Measurements from ENCODE around the gene GRM3. TPM values are rescaled to one million over a fixed set of nuclear protein-coding genes. Genes with fewer than 3 reads are reported as not detected.

Gene GRM3
- total RNA-seq, 1 donor from 2014 or later: not detected

GRCh38 chr7:86773309-86773708 lies 129.6 kb downstream of the GRM3 start:
- no peak for ATAC-seq
- no peak for DNase-seq (ENCODE audit: missing footprints)
- intact Hi-C loops (cut with DNase I): no loop called here

GRCh38 chr7:86775203-86775602 lies 131.5 kb downstream of the GRM3 start:
- intact Hi-C loops (cut with DNase I): no loop called here

GRCh38 chr7:86776136-86776535 lies 132.4 kb downstream of the GRM3 start:
- intact Hi-C loops (cut with DNase I): no loop called here
- DNase-seq (ENCODE audit: missing footprints): no peak
- no peak for ATAC-seq

More at GRCh38 chr7:86775203-86775602, 131.5 kb downstream of the GRM3 start:
- ATAC-seq (no peak), DNase-seq (ENCODE audit: missing footprints) (no peak)

- no peak for DNase-seq (ENCODE audit: missing footprints)
- intact Hi-C loops (cut with DNase I): no loop called here
- ATAC-seq: no peak
Observed at GRCh38 chr7:86778271-86778670, 134.6 kb downstream of the GRM3 start.

- DNase-seq (ENCODE audit: missing footprints) (no peak), ATAC-seq (no peak)
- intact Hi-C loops (cut with DNase I): no loop called here
Observed at GRCh38 chr7:86784765-86785164, 141.1 kb downstream of the GRM3 start.

GRCh38 chr7:86785641-86786040 lies 141.9 kb downstream of the GRM3 start:
- DNase-seq (ENCODE audit: missing footprints) (no peak), ATAC-seq (no peak)
- intact Hi-C loops (cut with DNase I): no loop called here

GRCh38 chr7:86786376-86786775 lies 142.7 kb downstream of the GRM3 start:
- intact Hi-C loops (cut with DNase I): no loop called here
- no peak for DNase-seq (ENCODE audit: missing footprints)

GRCh38 chr7:86788948-86789347 lies 145.2 kb downstream of the GRM3 start:
- DNase-seq (ENCODE audit: missing footprints): no peak
- intact Hi-C loops (cut with DNase I): no loop called here
- no peak for ATAC-seq

More at GRCh38 chr7:86786376-86786775, 142.7 kb downstream of the GRM3 start:
- no peak for ATAC-seq

- no peak for DNase-seq (ENCODE audit: missing footprints)
- ATAC-seq: no peak
- intact Hi-C loops (cut with DNase I): no loop called here
Observed at GRCh38 chr7:86790383-86790782, 146.7 kb downstream of the GRM3 start.

- no peak for ATAC-seq
- intact Hi-C loops (cut with DNase I): no loop called here
- no peak for DNase-seq (ENCODE audit: missing footprints)
Observed at GRCh38 chr7:86792260-86792659, 148.6 kb downstream of the GRM3 start.

GRCh38 chr7:86793136-86793535 lies 149.4 kb downstream of the GRM3 start:
- DNase-seq (ENCODE audit: missing footprints) (no peak), ATAC-seq (no peak)
- intact Hi-C loops (cut with DNase I): no loop called here

GRCh38 chr7:86814661-86815379 lies 171.1 kb downstream of the GRM3 start:
- ATAC-seq (no peak), DNase-seq (ENCODE audit: missing footprints) (no peak)
- intact Hi-C loops (cut with DNase I): no loop called here

GRCh38 chr7:86815556-86815955 lies 171.8 kb downstream of the GRM3 start:
- intact Hi-C loops (cut with DNase I): no loop called here
- ATAC-seq (no peak), DNase-seq (ENCODE audit: missing footprints) (no peak)

GRCh38 chr7:86818903-86819302 lies 175.2 kb downstream of the GRM3 start:
- ATAC-seq (no peak), DNase-seq (ENCODE audit: missing footprints) (no peak)
- intact Hi-C loops (cut with DNase I): no loop called here

- intact Hi-C loops (cut with DNase I): no loop called here
- DNase-seq (ENCODE audit: missing footprints) (no peak), ATAC-seq (no peak)
Observed at GRCh38 chr7:86823769-86824168, 180.1 kb downstream of the GRM3 start.

GRCh38 chr7:86825264-86825663 lies 181.6 kb downstream of the GRM3 start:
- ATAC-seq: no peak

GRCh38 chr7:86826948-86827347 lies 183.2 kb downstream of the GRM3 start:
- intact Hi-C loops (cut with DNase I): no loop called here

More at GRCh38 chr7:86825264-86825663, 181.6 kb downstream of the GRM3 start:
- no peak for DNase-seq (ENCODE audit: missing footprints)
- intact Hi-C loops (cut with DNase I): no loop called here

GRCh38 chr7:86833360-86833759 lies 189.7 kb downstream of the GRM3 start:
- DNase-seq (ENCODE audit: missing footprints) (no peak), ATAC-seq (no peak)
- intact Hi-C loops (cut with DNase I): no loop called here

More at GRCh38 chr7:86826948-86827347, 183.2 kb downstream of the GRM3 start:
- DNase-seq (ENCODE audit: missing footprints) (no peak), ATAC-seq (no peak)

GRCh38 chr7:86837235-86837634 lies 193.5 kb downstream of the GRM3 start:
- DNase-seq (ENCODE audit: missing footprints) (no peak), ATAC-seq (no peak)
- intact Hi-C loops (cut with DNase I): no loop called here

- DNase-seq (ENCODE audit: missing footprints): no peak
- ATAC-seq: no peak
- intact Hi-C loops (cut with DNase I): no loop called here
Observed at GRCh38 chr7:86844608-86845007, 200.9 kb downstream of the GRM3 start.
